Measurements from ENCODE around the gene MIB2. TPM values are rescaled to one million over a fixed set of nuclear protein-coding genes. Genes with fewer than 3 reads are reported as not detected.

The MIB2 gene
- total and polyA plus RNA-seq, 2 donors (not counting 1 experiment from before 2014, with no cell fraction given), result 7.1 to 74.3 TPM

DNA sequence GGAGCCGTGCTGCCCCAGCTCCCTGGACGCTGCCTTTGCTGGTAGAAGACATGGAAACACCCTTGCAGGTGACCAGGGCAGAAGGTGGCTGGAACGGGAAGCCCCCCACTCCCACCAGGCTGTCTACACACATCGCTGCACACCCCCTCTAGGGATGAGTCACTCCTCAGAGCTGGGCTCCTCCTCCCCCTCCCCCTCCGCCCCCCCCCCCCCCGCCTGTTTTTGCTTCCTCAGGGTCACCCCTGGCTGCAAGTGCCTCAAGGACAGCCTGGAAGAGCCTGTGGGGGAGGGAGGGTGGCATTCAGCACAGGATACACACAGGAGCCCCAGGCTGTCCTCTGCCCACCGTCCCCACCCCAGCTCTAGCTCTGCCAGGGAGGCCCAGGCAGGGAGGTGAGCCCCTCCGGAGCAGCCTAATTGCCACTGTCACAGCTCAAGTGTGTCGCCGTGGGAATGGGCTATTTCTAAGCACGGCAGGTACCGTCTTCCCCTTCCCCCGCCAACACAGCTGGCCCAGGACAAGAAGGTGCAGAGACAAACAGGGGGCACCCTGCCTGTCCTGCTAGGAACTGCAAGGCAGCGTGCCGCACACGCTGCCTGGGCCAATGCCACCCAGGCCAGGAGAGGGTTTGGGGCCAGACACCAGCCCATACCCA, 17.9 kb upstream of the MIB2 start:
- no peaks in the 10 kb centered on the region for H4K20me1 ChIP-seq (ENCODE audit: control insufficient read depth, extremely low read depth, insufficient read depth, low read length)
- no peak overlapping the region for H3K4me2 ChIP-seq (ENCODE audit: extremely low read depth, insufficient read depth, low read length)
- H3K27me3 ChIP-seq (ENCODE audit: control insufficient read depth, insufficient read depth, low read length), result peaks cover 12% of the 10 kb centered on the region

GRCh38 chr1:1598051-1598719, 17.1 kb upstream of the MIB2 start:
- no peak overlapping the region for H3K27ac ChIP-seq (ENCODE audit: insufficient read depth, low read length)
- no peak for DNase-seq (ENCODE audit: low read depth in 2 of 2)
- no peaks in the 10 kb centered on the region for H4K20me1 ChIP-seq (ENCODE audit: control insufficient read depth, extremely low read depth, insufficient read depth, low read length)
- H3K9ac ChIP-seq (ENCODE audit: insufficient read depth, low read length), result no peak overlapping the region
- H3K4me2 ChIP-seq (ENCODE audit: extremely low read depth, insufficient read depth, low read length), result no peak overlapping the region
- H3K79me2 ChIP-seq (ENCODE audit: control insufficient read depth, insufficient read depth, low read length), result no peaks in the 10 kb centered on the region
- no peak overlapping the region for H2AFZ ChIP-seq (ENCODE audit: low read length)
- no peaks in the 10 kb centered on the region for H3K9me3 ChIP-seq (ENCODE audit: control insufficient read depth, insufficient read depth, low read depth, low read length)
- H3K4me1 ChIP-seq (ENCODE audit: control insufficient read depth, extremely low read depth, insufficient read depth, low read length), result peaks cover 2% of the 10 kb centered on the region
- TF ChIP-seq EZH2 (IDR thresholded peaks at IDR 0.05; ENCODE audit: low read length, missing control alignments) (no peak), CTCF (conservative IDR thresholded peaks at IDR 0.05 in 1 of 2, IDR thresholded peaks at IDR 0.05 in 1 of 2; ENCODE audit: low read depth in 1 of 2, low read length in 2 of 2) (no peak)
- no peaks in the 10 kb centered on the region for H3K36me3 ChIP-seq (ENCODE audit: control insufficient read depth, insufficient read depth, low read length)
- H3K27me3 ChIP-seq (ENCODE audit: control insufficient read depth, insufficient read depth, low read length), result peaks cover 12% of the 10 kb centered on the region
- no peak overlapping the region for H3K4me3 ChIP-seq (replicated peaks in 1 of 4; ENCODE audit: control extremely low read depth in 1 of 4, insufficient read depth in 1 of 4, low read depth in 3 of 4, low read length in 4 of 4)

More for the DNA sequence above, 17.9 kb upstream of the MIB2 start:
- no peak for DNase-seq (ENCODE audit: low read depth in 2 of 2)
- peaks cover 2% of the 10 kb centered on the region for H3K4me1 ChIP-seq (ENCODE audit: control insufficient read depth, extremely low read depth, insufficient read depth, low read length)
- no peak overlapping the region for H2AFZ ChIP-seq (ENCODE audit: low read length)
- TF ChIP-seq EZH2 (IDR thresholded peaks at IDR 0.05; ENCODE audit: low read length, missing control alignments) (no peak), CTCF (conservative IDR thresholded peaks at IDR 0.05 in 1 of 2, IDR thresholded peaks at IDR 0.05 in 1 of 2; ENCODE audit: low read depth in 1 of 2, low read length in 2 of 2) (peak; percentile 10 to 43)
- no peaks in the 10 kb centered on the region for H3K79me2 ChIP-seq (ENCODE audit: control insufficient read depth, insufficient read depth, low read length)
- H3K9me3 ChIP-seq (ENCODE audit: control insufficient read depth, insufficient read depth, low read depth, low read length), result no peaks in the 10 kb centered on the region
- H3K4me3 ChIP-seq (replicated peaks in 1 of 4; ENCODE audit: control extremely low read depth in 1 of 4, insufficient read depth in 1 of 4, low read depth in 3 of 4, low read length in 4 of 4), result no peak overlapping the region
- H3K36me3 ChIP-seq (ENCODE audit: control insufficient read depth, insufficient read depth, low read length), result no peaks in the 10 kb centered on the region
- no peak overlapping the region for H3K27ac ChIP-seq (ENCODE audit: insufficient read depth, low read length)
- H3K9ac ChIP-seq (ENCODE audit: insufficient read depth, low read length), result no peak overlapping the region

DNA sequence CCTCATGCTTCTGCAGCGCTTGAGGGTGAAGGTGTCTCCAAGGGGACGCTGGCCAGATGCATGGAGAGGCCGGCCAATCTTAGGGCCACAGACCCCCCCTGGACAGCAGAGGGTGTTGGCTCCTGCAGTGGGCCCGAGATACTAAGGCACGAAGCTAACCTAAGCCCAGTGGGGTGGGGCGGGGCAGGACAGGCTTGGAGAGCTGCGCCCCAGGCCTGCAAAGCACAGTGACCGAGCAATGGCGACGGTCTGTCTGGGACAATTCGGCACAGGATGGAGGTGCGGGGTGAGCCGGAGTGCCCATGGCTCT, 16.6 kb upstream of the MIB2 start:
- H3K9ac ChIP-seq (ENCODE audit: insufficient read depth, low read length), result no peak overlapping the region
- H3K27me3 ChIP-seq (ENCODE audit: control insufficient read depth, insufficient read depth, low read length), result peaks cover 12% of the 10 kb centered on the region
- H3K27ac ChIP-seq (ENCODE audit: insufficient read depth, low read length), result no peak overlapping the region
- peaks cover 2% of the 10 kb centered on the region for H3K4me1 ChIP-seq (ENCODE audit: control insufficient read depth, extremely low read depth, insufficient read depth, low read length)
- TF ChIP-seq CTCF (conservative IDR thresholded peaks at IDR 0.05 in 1 of 2, IDR thresholded peaks at IDR 0.05 in 1 of 2; ENCODE audit: low read depth in 1 of 2, low read length in 2 of 2) (no peak), EZH2 (IDR thresholded peaks at IDR 0.05; ENCODE audit: low read length, missing control alignments) (no peak)
- no peaks in the 10 kb centered on the region for H3K9me3 ChIP-seq (ENCODE audit: control insufficient read depth, insufficient read depth, low read depth, low read length)
- H3K79me2 ChIP-seq (ENCODE audit: control insufficient read depth, insufficient read depth, low read length), result no peaks in the 10 kb centered on the region
- H3K36me3 ChIP-seq (ENCODE audit: control insufficient read depth, insufficient read depth, low read length), result no peaks in the 10 kb centered on the region
- no peak overlapping the region for H2AFZ ChIP-seq (ENCODE audit: low read length)
- no peak for DNase-seq (ENCODE audit: low read depth in 2 of 2)
- no peak overlapping the region for H3K4me3 ChIP-seq (replicated peaks in 1 of 4; ENCODE audit: control extremely low read depth in 1 of 4, insufficient read depth in 1 of 4, low read depth in 3 of 4, low read length in 4 of 4)
- no peaks in the 10 kb centered on the region for H4K20me1 ChIP-seq (ENCODE audit: control insufficient read depth, extremely low read depth, insufficient read depth, low read length)
- no peak overlapping the region for H3K4me2 ChIP-seq (ENCODE audit: extremely low read depth, insufficient read depth, low read length)
